T-cell (primary cell): ENCODE results near the gene GMPPA. TPM values are rescaled to one million over a fixed set of nuclear protein-coding genes. Genes with fewer than 3 reads are reported as not detected.

Experiments
- ATAC-seq, 4 experiments: fragments of 200-7000 bp in 3 of 4; fragments of 150-1000 bp in 1 of 4; cut with Tn5 transposase; replicated peaks in 1 of 4; 1 replicate in 3 of 4; 2 replicates in 1 of 4; pipeline ENCODE4 v1.10.0; 2021; ENCODE audit warnings: moderate library complexity in 3 of 4, mild to moderate bottlenecking in 2 of 4, moderate number of reproducible peaks in 1 of 4
- CTCF ChIA-PET, 2 donors: fragments of 300-600 bp; sonication (Branson Sonifier 250); formaldehyde crosslinking; loops; one replicate each; lab custom pipeline; 2022; ENCODE audit warnings: antibody characterized with exemption in 2 of 2; lab: Charles Lee
- POLR2A ChIA-PET, 2 donors: fragments of 300-600 bp; sonication (Branson Sonifier 250); formaldehyde crosslinking; loops; one replicate each; lab custom pipeline; 2022; ENCODE audit warnings: antibody characterized with exemption in 2 of 2; lab: Charles Lee
- DNase-seq, 35 experiments: peaks; one replicate each; pipeline versions ENCODE4 v3.0.0 to v3.0.0-alpha.2; 2013 to 2023
- H3K27ac ChIP-seq: one replicate; pipeline ENCODE4 v1.5.1; 2013; ENCODE audit warnings: low read length
- H3K27me3 ChIP-seq, 2 experiments: replicated peaks in 1 of 2; 1 replicate in 1 of 2; 2 replicates in 1 of 2; pipeline versions ENCODE4 v1.6.1 to v1.7.0; 2013; ENCODE audit warnings: low read length in 1 of 2, mixed read lengths in 1 of 2; ENCODE audit not compliant: control insufficient read depth in 2 of 2, insufficient read depth in 2 of 2; ENCODE audit errors: extremely low read depth in 1 of 2
- H3K36me3 ChIP-seq, 2 donors: 1 replicate in 1 of 2; 2 replicates in 1 of 2; pipeline versions ENCODE4 v1.6.1 to v1.7.0; 2013; ENCODE audit warnings: low read length in 1 of 2; ENCODE audit not compliant: control insufficient read depth in 2 of 2, insufficient read depth in 1 of 2; ENCODE audit errors: extremely low read depth in 1 of 2
- H3K4me1 ChIP-seq, 2 experiments: 1 replicate in 1 of 2; 2 replicates in 1 of 2; pipeline versions ENCODE4 v1.6.1 to v1.7.0; 2013; ENCODE audit warnings: low read length in 2 of 2, mixed read lengths in 1 of 2; ENCODE audit not compliant: insufficient read depth in 2 of 2, control insufficient read depth in 1 of 2; ENCODE audit errors: extremely low read depth in 1 of 2
- H3K4me3 ChIP-seq, 2 donors: 1 replicate in 1 of 2; 2 replicates in 1 of 2; pipeline versions ENCODE4 v1.5.1 to v1.7.0; 2013; ENCODE audit warnings: mild to moderate bottlenecking in 2 of 2, low read length in 1 of 2, moderate library complexity in 1 of 2; ENCODE audit not compliant: control insufficient read depth in 1 of 2; ENCODE audit errors: extremely low read depth in 1 of 2
- H3K9me3 ChIP-seq: 2 replicates; pipeline ENCODE4 v1.7.0; 2013
- H3K27ac Mint-ChIP-seq, 2 donors: one replicate each; pipeline ENCODE4 v1.8.0; 2020 to 2021; ENCODE audit warnings: mild to moderate bottlenecking in 2 of 2, mixed read lengths in 2 of 2
- H3K27me3 Mint-ChIP-seq, 2 donors: one replicate each; pipeline ENCODE4 v1.8.0; 2021 to 2022; ENCODE audit warnings: mixed read lengths in 2 of 2
- H3K36me3 Mint-ChIP-seq: one replicate; pipeline ENCODE4 v1.8.0; 2021; ENCODE audit warnings: mixed read lengths
- H3K4me1 Mint-ChIP-seq, 3 donors: one replicate each; pipeline ENCODE4 v1.8.0; 2020 to 2022; ENCODE audit warnings: mixed read lengths in 3 of 3, mild to moderate bottlenecking in 1 of 3
- H3K4me3 Mint-ChIP-seq, 3 donors: one replicate each; pipeline ENCODE4 v1.8.0; 2020 to 2022; ENCODE audit warnings: mild to moderate bottlenecking in 3 of 3, mixed read lengths in 3 of 3, moderate library complexity in 3 of 3
- H3K9me3 Mint-ChIP-seq, 3 donors: one replicate each; pipeline ENCODE4 v1.8.0; 2020 to 2022; ENCODE audit warnings: mixed read lengths in 3 of 3
- WGBS: methylation state at CpG from one replicate; pipeline ENCODE4 v1.1.5; 2013; ENCODE audit warnings: missing lambda C conversion rate; ENCODE audit not compliant: insufficient coverage; 5-methylcytosine and 5-hydroxymethylcytosine counted together
- total RNA-seq, 35 experiments: library from RNA in 6 of 35; stranded (reverse) in 6 of 35; fragments of 120-200 nt in 1 of 35; gene quantifications; one replicate each; pipeline versions ENCODE4 v1.2.1 to v1.2.4 and lab custom pipeline; 2013 to 2026

GMPPA gene
- total RNA-seq, 5 donors from 2014 or later (not counting 1 experiment from before 2014, with no cell fraction given): 20.6 to 47.7 (median 41.3) TPM

GRCh38 chr2:219551441-219552381 lies 53.0 kb downstream of the GMPPA start:
- Mint-ChIP-seq H3K9me3 (no peaks in the 10 kb centered on the region), H3K27me3 (peaks cover 32 to 55% of the 10 kb centered on the region in 2 donors), H3K36me3 (no peaks in the 10 kb centered on the region), H3K27ac (no peak overlapping the region), H3K4me1 (peaks cover 6 to 12% (median 7%) of the 10 kb centered on the region in 3 donors), H3K4me3 (peak overlapping the region; percentile 66 to 85 (median 67))
- H3K9me3 ChIP-seq: no peaks in the 10 kb centered on the region
- no peak overlapping the region for H3K27ac ChIP-seq
- H3K4me1 ChIP-seq: peaks cover 0 to 23% of the 10 kb centered on the region in 2 experiments
- peak in 4 of 35 experiments; percentile 4 to 29 (median 21) for DNase-seq
- no peaks in the 10 kb centered on the region for H3K36me3 ChIP-seq
- CTCF ChIA-PET: interaction anchor here (0.5 to 1.4 kb wide), 9 partner anchors 8 to 109 kb away, joined by 3 to 5 read pairs (median 3); partner anchors contain the start of gene GMPPA (in 1 of the 2)
- 6% methylated on average over 34 of the region's 54 CpGs for WGBS
- peak overlapping the region; percentile 48 to 67 for H3K4me3 ChIP-seq
- peaks cover 2 to 76% of the 10 kb centered on the region in 2 experiments for H3K27me3 ChIP-seq
- POLR2A ChIA-PET: no interaction called here
- peak; percentile 16 to 41 (median 29) for ATAC-seq

DNA sequence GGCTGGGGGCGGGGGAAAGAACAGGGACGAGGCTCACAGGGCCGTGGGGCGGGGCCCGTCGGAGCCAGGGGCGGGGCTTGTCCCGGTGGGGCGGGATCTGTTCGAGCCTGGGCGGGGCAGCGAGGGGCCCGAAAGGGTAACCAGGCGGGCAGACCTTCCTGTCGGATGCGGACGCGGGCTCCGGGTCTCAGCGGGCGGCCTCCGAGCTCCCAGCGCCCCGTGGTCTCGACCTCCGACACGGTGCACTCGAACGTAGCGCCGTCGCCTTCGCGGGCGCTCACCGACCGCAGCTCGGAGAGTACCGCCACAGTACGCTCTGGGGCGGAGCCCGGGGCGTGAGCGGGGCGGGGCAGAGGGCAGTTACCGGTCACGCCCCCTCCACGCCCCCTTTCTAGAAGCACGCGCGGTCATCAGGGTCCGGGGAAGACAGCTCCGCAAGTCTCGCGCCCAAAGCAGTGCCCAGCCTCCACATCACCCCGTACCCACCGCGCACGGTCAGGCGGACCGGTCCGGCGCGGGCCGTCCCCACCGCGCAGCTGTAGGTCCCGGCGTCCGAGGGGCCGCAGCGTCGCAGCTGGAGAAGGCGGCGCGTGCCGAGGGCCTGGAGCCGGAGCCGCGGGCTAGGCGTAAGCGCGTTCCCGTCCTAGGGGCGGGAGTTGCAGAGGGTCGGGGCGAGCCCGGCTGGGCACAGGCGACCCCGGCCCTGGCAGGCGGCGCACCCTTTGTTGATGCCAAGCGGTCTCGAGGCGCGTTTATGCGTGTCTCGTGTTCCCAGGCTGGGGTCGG lies 53.9 kb downstream of the GMPPA start:
- Mint-ChIP-seq H3K36me3 (no peaks in the 10 kb centered on the region), H3K9me3 (no peaks in the 10 kb centered on the region), H3K27ac (no peak overlapping the region), H3K4me3 (peak overlapping the region; percentile 66 to 85 (median 67)), H3K4me1 (peaks cover 6 to 12% (median 7%) of the 10 kb centered on the region in 3 donors), H3K27me3 (peaks cover 27 to 53% of the 10 kb centered on the region in 2 donors)
- Histone ChIP-seq H3K27ac (no peak overlapping the region), H3K4me1 (peaks cover 0 to 23% of the 10 kb centered on the region in 2 experiments), H3K4me3 (peak overlapping the region; percentile 48 to 67), H3K36me3 (no peaks in the 10 kb centered on the region), H3K27me3 (peaks cover 2 to 82% of the 10 kb centered on the region in 2 experiments), H3K9me3 (no peaks in the 10 kb centered on the region)
- DNase-seq (peak; percentile 47 to 86 (median 72)), ATAC-seq (peak; percentile 84 to 93 (median 85))
- POLR2A ChIA-PET: no interaction called here
- WGBS: 5% methylated on average over 99 of the region's 99 CpGs
- CTCF ChIA-PET: interaction anchor here (0.5 to 0.8 kb wide), 5 partner anchors 10 to 110 kb away, joined by 3 to 5 read pairs (median 3); partner anchors contain the start of gene GMPPA (in 1 of the 2)

GRCh38 chr2:219553168-219553417 lies 54.4 kb downstream of the GMPPA start:
- Mint-ChIP-seq H3K9me3 (no peaks in the 10 kb centered on the region), H3K36me3 (no peaks in the 10 kb centered on the region), H3K27me3 (peaks cover 27 to 53% of the 10 kb centered on the region in 2 donors), H3K4me3 (peak overlapping the region; percentile 39 to 59 (median 44)), H3K4me1 (peaks cover 6 to 12% (median 7%) of the 10 kb centered on the region in 3 donors), H3K27ac (no peak overlapping the region)
- Histone ChIP-seq H3K4me3 (peak overlapping the region; percentile 48 to 67), H3K27me3 (peaks cover 2 to 83% of the 10 kb centered on the region in 2 experiments), H3K36me3 (no peaks in the 10 kb centered on the region), H3K9me3 (no peaks in the 10 kb centered on the region), H3K4me1 (peaks cover 0 to 23% of the 10 kb centered on the region in 2 experiments), H3K27ac (no peak overlapping the region)
- WGBS: 31% methylated on average over 7 of the region's 7 CpGs
- ChIA-PET CTCF (interaction anchor here in 1 of 2 donors (0.6 kb wide), 1 partner anchor 10 kb away, joined by 3 read pairs; no protein-coding TSS in a partner anchor), POLR2A (no interaction called here)
- DNase-seq: no peak
- ATAC-seq: no peak

DNA sequence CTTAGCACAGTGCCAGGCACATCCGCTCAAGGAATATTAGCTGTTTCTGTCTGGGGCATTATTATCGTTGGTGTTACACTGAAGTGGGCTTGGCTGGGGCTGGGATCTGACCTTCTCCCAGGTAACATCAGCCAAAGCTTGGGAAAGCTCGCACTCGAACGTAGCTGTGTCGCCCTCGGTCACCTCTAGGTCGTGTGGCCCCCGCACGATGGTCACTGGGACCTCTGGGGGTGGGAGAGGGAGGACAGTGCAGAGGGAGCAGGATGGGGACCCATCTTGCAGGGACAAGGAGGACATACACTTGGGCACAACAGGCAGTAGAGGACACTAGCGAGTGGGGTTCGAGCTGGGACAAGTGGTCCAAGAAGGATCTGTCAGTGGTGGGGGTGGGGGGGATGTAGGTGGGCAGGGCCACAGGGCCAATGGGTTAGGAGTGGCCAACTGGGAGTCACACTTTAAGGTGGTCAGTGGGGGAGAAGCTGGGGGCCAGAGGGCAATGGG lies 54.8 kb downstream of the GMPPA start:
- peaks cover 6 to 12% (median 7%) of the 10 kb centered on the region in 3 donors for H3K4me1 Mint-ChIP-seq
- H3K36me3 ChIP-seq: no peaks in the 10 kb centered on the region
- H3K36me3 Mint-ChIP-seq: no peaks in the 10 kb centered on the region
- H3K4me3 ChIP-seq: no peak overlapping the region
- H3K4me3 Mint-ChIP-seq: peak overlapping the region; percentile 39 to 59 (median 44)
- CTCF ChIA-PET: interaction anchor here in 1 of 2 donors (0.6 kb wide), 2 partner anchors 9 to 92 kb away, joined by 3 to 4 read pairs; no protein-coding TSS in a partner anchor
- ATAC-seq (no peak), DNase-seq (no peak)
- peaks cover 0 to 23% of the 10 kb centered on the region in 2 experiments for H3K4me1 ChIP-seq
- POLR2A ChIA-PET: no interaction called here
- no peaks in the 10 kb centered on the region for H3K9me3 ChIP-seq
- peaks cover 30 to 53% of the 10 kb centered on the region in 2 donors for H3K27me3 Mint-ChIP-seq
- H3K9me3 Mint-ChIP-seq: no peaks in the 10 kb centered on the region
- WGBS: 88% methylated on average over 10 of the region's 12 CpGs
- no peak overlapping the region for H3K27ac ChIP-seq
- peak overlapping the region in 1 of 2 donors; percentile 61 for H3K27ac Mint-ChIP-seq
- peaks cover 2 to 88% of the 10 kb centered on the region in 2 experiments for H3K27me3 ChIP-seq

DNA sequence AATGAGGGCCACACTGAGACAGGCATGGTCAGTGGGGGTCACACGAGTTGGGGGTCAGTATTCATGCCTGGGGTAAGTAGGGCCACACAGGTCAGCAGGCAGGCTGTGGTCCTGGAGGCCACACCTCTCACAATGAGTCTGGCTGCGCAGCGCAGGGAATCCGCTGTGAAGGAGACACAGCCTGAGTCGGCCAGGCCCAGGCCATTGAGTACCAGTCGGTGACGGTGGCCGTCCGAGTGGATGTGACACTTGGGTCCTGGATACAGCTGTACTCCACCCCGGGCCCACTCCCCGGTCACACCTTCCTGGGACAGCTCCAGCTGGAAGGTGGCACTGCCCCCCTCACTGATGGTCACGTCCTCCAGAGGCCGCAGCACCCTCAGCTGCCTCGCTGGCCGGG lies 55.7 kb downstream of the GMPPA start:
- DNase-seq (no peak), ATAC-seq (no peak)
- H3K4me1 Mint-ChIP-seq: peaks cover 6 to 12% (median 7%) of the 10 kb centered on the region in 3 donors
- ChIA-PET POLR2A (no interaction called here), CTCF (interaction anchor here in 1 of 2 donors (0.6 to 0.7 kb wide), 2 partner anchors 91 to 496 kb away, joined by 3 to 4 read pairs; no protein-coding TSS in a partner anchor)
- H3K9me3 Mint-ChIP-seq: no peaks in the 10 kb centered on the region
- peaks cover 33 to 50% of the 10 kb centered on the region in 2 donors for H3K27me3 Mint-ChIP-seq
- Histone ChIP-seq H3K9me3 (no peaks in the 10 kb centered on the region), H3K4me1 (peaks cover 0 to 23% of the 10 kb centered on the region in 2 experiments), H3K4me3 (no peak overlapping the region), H3K27ac (no peak overlapping the region), H3K36me3 (no peaks in the 10 kb centered on the region), H3K27me3 (peaks cover 2 to 87% of the 10 kb centered on the region in 2 experiments)
- no peak overlapping the region for H3K4me3 Mint-ChIP-seq
- WGBS: 93% methylated on average over 9 of the region's 15 CpGs
- H3K27ac Mint-ChIP-seq: peak overlapping the region in 1 of 2 donors; percentile 8
- no peaks in the 10 kb centered on the region for H3K36me3 Mint-ChIP-seq
